HG03469 (cell line): ENCODE results near the gene SMIM35.

Experiments
- ATAC-seq: cut with Tn5 transposase; IDR thresholded peaks from one replicate; pipeline ENCODE4 v1.9.1; 2021; ENCODE audit warnings: mild to moderate bottlenecking, moderate library complexity, moderate number of reproducible peaks; ENCODE audit not compliant: unreplicated experiment

Gene SMIM35

DNA sequence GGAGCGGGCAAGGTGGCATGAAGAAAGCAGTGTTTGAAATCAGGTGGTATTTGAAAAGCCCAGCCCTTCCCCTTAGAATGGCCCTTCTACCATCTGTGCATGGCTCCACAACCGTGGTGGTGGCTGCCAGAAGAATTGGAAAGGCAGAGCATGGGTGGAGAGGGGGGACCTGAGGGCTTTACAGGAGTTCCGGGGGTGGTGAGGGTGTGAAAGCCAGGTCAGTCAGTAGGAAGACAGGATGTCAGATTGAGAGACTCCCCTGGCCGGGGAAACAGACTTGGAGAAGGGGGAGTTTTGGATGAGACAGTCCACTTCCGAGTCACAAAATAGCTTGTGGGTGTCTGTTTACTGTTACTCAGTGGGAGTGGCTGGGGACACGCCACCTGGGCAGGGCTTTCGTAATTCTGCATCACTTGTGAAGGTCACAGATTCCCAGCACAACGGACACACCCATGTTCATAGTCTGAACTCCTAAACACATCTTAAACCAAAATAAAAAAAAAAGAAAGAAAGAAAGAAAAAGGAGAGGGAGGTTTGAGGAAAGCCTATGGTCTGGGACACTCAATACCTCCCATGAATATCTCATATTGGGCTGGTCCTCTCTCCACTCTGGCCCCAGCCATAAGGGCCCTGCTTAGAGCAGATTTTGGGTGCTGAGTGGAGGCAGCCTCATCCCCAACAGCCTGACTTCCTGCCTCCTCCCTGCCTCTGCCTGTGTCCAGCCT is 24.4 kb upstream of the SMIM35 start:
- no peak for ATAC-seq

DNA sequence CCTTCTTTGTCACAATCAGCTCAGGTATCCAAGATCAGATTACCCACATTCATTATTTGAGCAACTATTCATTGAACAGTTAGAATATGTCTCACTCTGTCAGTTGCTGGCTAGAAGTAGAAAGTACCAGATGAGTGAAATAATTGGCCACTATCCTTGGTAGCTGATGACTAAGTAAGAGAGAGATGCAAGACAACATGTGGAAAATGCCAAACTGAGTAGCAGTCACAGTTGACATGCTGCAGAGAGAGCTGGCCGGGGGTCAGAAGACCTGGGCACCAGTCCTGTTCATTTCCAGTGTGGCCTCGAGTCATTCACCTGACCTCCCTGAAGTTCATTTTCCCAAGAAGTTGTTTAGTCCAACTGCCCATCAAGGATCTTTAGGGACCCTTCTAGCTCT is 22.5 kb upstream of the SMIM35 start:
- ATAC-seq, result no peak

DNA sequence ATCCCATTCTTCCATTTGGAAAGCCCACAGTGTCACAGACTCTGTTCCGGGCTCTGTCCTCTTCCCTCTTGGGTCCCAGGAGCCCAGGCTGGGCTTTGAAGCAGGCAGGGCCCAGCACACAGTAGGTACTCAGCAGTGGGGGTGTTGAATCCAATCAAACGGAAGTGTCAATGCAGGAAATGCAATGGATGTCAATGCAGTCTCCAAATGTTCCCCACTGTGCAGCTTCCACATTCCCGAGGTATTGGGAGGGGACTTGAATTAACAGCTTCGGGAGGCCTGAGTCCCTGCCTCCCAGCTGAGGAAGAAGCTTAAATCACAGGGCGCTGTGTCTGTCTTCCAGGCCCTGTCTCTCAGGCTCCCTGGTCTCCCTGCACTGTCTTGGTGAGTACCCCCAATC is 21.8 kb upstream of the SMIM35 start:
- no peak for ATAC-seq

DNA sequence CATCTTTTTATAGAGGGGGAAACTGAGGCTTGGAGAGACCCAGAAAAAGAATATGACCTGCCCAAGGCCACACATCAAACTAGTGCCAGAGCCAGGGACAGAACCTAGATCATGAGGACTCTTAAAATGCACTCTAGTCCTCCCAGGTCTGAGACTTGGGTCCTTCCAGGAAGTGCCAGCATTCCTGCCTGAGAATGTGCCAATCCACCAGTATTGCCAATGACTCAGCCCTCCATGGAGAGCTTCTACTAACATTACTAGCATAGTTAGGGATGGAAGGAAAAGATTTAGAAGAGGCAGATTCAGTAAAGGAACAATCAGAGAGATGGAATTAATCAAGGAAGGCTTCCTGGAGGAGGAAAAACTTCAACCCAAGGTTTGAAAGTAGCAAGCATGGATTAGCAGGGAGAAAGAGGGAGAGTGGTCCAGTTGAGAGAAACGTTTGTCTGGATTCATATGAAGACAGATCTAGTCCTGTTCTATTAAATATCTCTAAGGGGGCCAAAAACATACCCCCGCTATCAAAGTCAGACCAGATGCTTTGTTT is 20.1 kb upstream of the SMIM35 start:
- no peak for ATAC-seq

DNA sequence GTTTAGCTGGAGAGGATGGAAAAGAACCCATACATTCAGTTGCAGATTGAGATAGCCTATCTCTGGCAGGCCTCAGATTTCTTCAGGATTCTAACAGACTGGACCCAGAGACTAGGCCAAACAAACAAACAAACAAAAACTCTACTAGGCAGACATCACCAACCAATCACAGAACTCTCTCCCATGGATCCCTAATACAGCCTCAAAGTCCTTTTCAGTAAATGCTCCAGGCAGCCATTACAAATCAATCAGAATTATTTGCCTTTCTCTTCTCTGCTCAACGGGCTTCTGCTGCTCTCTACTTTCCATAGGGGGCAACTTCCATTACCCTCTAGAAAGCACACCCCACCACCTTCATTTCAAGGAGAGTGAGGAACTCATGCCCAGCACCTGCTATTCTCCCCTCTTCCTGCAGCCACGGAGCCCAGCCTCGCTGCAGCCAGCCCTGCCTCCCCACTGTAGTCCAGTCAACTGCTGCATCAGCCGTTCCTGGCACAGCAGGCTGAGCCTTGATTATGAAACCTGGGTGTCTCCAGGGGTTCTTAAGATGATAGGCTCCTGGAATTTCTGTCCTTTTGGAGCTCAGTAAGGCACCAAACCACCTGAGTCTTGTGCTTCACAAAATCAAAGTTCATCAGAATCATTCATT is 19.0 kb upstream of the SMIM35 start:
- no peak for ATAC-seq

DNA sequence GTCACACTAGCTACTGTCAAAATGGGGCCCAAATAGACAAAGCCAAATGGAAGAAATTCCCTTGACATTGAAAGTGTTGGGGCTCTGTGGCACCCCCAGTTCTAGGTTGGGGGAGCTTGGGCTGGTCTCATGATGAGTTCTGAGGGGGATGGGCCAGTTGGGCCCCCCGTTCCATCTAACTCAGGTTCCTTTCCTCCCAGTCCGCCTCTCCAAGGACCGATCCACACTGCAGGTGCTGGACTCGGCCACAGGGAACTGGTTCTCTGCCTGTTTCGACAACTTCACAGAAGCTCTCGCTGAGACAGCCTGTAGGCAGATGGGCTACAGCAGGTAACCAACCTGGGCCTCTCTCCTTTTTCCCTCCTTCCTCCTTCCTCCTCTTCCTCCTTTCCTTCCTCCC is 17.7 kb upstream of the SMIM35 start:
- no peak for ATAC-seq

DNA sequence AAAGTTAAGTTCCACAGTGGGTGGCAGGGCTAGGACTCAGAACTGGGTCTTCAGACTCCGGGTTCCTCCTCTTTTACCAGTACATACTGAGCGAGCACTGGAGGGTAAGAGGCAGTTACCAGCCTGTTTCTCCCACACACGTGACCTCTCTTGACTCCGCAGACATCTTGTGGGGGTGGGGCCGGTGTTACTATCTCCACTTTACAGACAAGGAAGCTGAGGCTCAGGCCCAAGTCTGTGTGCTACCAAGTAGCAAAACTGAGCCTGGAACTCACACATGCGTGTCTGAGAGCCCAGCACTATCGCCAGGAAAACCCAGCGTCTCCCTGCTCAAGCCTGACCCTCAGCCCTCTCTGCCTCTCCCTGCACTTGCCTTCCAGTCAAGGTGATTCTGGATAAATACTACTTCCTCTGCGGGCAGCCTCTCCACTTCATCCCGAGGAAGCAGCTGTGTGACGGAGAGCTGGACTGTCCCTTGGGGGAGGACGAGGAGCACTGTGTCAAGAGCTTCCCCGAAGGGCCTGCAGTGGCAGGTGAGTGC is 16.0 kb upstream of the SMIM35 start:
- no peak for ATAC-seq

DNA sequence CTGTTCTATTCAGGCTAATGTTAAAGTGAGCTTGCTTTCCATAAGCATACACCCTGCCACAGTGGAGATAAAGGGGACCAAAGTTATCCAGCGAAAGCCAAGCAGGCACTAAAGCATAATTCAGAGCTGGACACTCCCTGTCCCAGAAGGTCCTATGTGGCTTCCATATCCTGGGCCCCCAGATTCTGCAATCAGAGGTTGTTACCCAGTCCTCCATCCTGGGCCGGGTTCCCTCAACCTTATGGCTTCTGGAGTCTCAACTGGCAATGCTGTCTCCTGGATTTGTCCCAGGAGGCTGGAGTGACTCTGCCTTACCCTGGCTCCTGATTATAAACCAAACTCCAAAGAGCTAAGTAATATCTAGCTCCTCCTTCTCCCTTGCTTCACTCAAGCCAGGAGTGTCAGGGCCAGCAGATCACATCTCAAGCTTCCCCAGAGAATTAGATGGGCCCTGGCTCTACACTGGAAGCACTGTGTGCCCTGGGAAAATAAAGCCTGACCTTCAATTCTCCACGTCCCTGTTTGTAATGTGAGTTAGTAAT is 14.0 kb upstream of the SMIM35 start:
- ATAC-seq, result no peak

DNA sequence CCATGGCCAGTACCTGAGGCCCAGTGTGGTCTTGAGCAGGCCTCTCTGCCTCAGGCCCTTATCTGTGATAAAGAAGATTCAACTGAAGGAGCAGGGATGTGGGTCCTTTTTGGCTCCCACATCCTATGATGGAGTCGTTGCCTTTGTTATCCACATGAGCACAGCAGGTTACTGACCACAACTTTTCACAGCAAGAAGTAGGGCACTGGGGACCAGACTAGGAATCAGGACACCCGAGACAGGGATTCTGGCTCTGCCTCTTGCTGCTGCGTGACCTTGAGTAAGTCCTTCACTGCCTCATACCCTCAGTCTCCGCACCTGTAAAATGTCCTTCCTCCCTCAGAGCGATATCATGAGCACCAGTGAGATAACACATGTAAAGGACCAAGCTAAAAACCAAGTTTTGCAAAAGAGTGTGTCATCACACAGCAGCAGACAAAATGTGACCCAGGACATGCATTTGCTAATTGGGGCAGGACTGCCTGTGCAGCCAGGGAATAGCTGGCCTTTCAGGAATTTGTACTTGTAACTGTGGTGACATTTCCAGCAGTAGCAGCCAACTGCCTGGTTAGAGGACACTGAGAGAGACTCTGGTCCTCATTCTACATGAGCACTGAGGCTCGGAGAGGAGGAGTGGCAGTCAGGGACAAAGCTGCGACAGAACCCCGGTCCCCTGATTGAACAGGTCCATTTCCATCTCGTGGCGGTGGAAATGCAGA is 13.2 kb upstream of the SMIM35 start:
- ATAC-seq, result no peak

DNA sequence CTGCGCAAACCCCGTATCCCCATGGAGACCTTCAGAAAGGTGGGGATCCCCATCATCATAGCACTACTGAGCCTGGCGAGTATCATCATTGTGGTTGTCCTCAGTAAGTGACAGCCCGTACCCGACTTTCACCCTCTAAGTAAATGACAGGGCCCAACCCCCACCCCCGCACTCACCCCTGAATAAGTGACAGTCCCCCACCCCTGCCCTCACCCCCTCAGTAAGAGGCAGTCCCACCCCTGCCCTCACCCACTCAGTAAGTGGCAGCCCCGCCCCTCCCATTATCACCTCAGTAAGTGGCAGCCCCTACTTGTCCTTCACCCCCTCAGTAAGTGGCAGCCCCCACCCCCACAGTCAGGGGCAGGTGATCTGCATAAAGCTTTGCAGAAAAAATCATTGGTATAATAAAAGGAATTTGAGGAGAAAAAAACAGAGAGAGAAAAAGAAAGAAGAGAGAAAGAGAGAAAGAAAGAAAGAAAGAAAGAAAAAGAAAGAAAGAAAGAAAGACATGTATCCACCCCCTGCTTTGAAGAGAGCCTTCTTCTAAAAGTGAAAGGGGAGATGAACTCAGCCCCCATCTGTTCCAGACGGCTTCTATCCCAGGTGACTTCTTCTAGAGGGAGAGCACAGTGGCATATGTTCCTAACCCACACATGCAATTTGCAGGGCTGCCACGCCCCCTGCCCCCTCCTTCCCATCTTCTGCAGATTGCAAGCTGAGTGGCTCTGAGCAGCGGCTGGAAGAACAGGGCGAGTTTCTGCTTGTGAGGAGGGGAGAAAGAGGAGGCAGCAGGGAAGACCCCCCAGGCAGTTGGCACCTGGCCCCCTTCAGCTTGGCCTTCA is 12.5 kb upstream of the SMIM35 start:
- ATAC-seq, result no peak

DNA sequence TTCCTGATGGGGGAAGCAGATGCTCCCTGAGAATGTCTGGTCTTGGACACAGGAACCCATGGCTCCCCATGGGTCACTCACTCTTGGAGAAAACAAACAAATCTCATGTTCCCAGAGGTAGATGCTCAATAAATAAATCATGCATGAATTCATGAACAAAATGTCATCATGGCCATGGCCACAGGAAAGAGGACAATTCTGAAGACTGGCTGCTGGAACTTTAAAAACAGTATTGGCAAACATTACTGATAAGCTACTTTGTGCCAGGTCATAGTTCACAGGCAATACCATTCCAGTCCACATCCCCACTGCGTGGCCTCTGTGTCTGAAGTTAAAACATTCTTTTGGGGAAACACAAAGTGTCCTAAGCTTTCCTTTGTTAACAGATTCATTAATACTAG is 9.2 kb upstream of the SMIM35 start:
- no peak for ATAC-seq

DNA sequence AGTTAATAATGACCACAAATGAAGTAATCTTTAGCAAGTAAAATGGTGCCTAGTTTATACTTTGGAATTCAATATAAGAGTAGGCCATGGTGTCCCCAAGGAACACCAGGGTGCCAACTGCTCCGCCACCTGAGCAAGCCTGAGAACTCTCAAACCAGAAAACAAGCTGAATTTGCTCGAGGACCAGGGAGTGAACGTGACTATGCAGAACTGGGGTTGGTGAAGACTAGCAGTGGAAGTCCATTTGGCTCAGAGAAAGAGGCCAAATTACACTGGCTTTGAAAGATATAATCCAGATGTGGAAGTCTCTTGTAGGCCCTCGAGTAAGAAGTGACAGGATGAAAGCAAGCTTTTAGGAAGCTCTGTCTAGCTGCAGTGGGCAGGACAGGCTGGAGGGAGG is 8.7 kb upstream of the SMIM35 start:
- ATAC-seq, result no peak

DNA sequence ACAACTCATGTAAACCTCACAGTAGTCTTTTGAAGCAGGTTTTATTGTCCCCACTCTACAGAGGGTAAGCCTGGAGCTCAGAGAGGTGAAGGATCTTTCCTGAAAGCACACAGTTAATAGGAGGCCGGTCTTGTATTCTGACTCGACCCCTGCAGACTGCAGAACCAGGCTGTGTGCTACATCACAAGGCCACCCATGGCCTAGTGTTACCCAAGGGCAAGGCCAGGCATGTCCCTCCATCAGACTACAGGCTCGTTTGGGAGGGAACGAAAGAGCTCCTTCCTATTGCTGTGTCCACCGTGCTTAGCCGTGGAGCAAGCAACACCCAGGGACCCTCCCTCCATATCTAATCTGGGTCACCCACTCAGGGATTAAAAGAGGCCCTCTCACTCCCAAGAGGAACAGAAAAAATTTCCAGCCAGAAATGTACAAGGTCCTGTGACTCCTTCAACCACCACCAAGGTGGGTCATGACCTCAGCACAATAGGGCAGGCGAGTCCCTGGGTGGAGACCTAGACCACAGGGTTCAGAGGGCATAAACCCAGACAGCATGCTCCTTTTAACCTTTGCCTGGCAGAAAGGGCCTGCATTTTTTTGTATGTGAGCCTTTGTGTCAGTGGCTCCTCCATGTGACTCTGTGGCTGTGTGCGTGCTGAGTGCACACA is 6.3 kb upstream of the SMIM35 start:
- no peak for ATAC-seq

DNA sequence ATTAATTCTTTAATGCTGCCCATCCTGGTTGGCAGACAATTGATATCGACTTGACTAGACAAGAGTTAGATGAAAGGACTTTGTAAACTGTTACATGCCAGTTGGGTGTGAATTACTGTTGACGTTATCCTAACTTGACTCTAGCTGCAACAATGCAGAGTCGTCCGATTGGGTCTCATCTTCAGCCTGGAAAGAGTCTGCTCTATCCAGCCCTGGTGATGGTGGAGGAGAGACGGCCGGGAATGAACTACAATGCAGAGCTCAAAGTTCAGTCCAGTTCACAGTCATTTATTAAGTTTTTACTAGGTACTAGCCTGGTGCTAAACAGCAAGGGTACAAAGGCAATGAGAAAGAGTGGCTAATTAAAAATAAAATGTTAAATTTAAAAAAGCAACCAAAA is 4.9 kb upstream of the SMIM35 start:
- ATAC-seq, result no peak

DNA sequence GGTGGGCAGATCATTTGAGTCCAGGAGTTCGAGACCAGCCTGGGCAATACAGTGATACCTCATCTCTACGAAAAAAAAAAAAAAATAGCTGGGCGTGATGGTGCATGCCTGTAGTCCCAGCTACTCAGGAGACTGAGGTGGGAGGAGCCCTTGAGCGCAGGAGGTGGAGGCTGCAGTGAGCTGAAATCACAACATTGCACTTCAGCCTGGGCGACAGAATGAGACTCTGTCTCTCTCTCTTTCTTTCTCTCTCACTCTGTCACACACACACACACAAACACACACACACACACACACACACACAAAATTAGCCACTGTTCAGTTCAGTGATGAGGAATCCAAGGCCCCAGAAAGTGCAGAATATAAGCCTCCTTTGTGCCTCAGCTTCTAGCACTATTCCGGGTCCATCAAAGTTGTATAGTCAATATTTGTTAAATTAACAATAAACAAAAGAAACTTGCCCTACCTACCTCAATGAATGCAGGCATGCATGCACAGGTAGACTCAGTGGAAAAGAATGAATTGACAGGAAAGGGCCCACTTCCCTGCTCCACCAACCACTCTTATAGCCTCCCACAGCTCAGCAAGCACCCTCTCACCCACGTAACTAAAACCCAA is 3.9 kb upstream of the SMIM35 start:
- ATAC-seq, result no peak

DNA sequence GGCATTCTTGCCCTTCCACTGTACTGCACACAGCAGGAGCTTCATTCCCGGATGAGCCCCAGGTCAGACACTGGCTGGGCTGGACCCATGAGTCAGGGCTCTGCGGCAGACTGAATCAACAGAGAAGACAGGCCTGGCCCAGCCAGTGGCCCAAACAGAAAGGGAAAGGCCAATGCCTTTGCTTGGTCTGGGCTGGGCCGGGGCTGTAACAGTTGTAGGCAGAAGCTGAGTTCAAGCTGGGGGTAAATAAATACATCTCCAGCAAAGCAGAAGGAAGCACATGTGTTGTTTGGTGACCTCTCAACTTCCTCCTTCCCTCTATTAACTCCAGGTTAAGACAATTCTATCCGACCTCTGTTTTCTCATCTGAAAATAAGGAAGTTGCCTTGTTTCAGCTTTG is 1.8 kb upstream of the SMIM35 start:
- no peak for ATAC-seq

DNA sequence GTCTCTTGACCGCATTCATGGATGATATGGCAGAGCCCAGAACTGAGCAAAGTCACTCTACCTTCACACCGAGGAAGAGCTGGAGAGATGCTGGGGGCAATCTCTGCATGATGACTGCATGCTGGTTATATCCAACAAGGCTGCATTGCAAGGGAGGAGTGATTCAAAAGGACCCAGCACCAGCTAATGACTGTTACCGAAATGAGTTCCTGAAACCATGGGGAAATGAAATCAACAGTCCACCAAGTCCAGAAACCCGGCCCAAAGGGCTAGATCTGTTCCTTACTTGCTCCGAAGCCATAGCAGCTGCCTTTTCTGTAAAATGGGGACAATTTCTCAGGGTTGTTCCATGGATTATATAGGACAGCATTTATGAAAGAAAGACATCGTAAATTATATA is 1.2 kb upstream of the SMIM35 start:
- ATAC-seq, result no peak

DNA sequence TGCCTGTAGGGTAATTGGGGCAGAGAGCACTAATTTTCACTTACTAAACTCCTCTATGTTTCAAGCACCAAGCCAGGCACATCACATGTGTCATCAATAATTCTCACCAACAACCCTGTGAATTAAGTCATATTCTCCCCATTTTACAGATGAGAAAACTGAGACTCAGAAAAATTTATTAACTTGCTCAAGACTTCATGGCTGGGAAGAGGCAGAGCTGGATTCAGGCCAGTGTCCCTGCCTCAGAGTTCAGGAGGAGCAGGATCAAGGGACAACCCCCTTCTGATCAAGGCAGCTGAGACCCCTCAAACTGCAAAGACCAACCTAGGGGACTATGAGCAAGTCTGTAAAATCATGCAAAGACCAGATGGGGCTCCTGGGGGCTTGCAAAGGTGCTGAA is 2.1 kb downstream of the SMIM35 start:
- no peak for ATAC-seq

DNA sequence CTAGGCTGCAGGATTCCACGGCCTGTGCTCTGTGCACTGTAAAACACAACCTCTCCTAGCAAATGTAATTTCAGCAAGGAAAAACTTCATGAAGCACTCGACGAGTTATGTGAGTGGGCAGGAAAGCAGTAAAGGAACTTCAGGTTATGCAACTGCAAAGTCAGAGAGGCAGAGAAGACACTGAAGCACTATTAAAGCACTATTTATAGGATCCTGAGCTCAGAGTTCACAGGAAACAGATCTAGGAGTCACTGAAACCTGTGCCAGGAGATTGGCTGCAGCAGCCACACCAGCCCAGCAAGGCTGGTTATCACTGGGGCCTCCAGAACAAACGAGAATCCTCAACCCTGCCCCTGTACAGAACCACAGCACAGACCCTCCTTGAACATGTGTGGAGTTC is 2.5 kb downstream of the SMIM35 start:
- ATAC-seq, result no peak
